Upper lobe of left lung (tissue), 6 donors: Measurements from ENCODE around the gene AKIP1. TPM values are rescaled to one million over a fixed set of nuclear protein-coding genes. Genes with fewer than 3 reads are reported as not detected.
A peak's percentile ranks its signal among the peaks of the same experiment; 100 is the strongest.

Experiments
- ATAC-seq, 2 donors: fragments of 200-7000 bp; cut with Tn5 transposase; one replicate each; pipeline ENCODE4 v1.9.1; 2022; ENCODE audit warnings: mild to moderate bottlenecking in 2 of 2, moderate library complexity in 2 of 2; ENCODE audit not compliant: low FRiP score in 2 of 2
- DNase-seq, 2 donors: peaks; one replicate each; pipeline ENCODE4 v3.0.0-alpha.2; 2019 to 2020
- H3K27ac ChIP-seq, 4 donors: fragments of 200-600 bp; sonication (generic); one replicate each; pipeline ENCODE4 v1.5.1; 2016 to 2019
- H3K27me3 ChIP-seq, 4 donors: fragments of 200-600 bp; sonication (generic); one replicate each; pipeline ENCODE4 v1.5.1; 2017 to 2019
- H3K36me3 ChIP-seq, 4 donors: fragments of 200-600 bp; sonication (generic); one replicate each; pipeline ENCODE4 v1.5.1; 2016 to 2019
- H3K4me1 ChIP-seq, 4 donors: fragments of 200-600 bp; sonication (generic); one replicate each; pipeline ENCODE4 v1.5.1; 2018 to 2019
- H3K4me3 ChIP-seq, 4 donors: fragments of 200-600 bp; sonication (generic); one replicate each; pipeline ENCODE4 v1.5.1; 2017 to 2019; ENCODE audit warnings: mild to moderate bottlenecking in 2 of 4, moderate library complexity in 1 of 4
- H3K9me3 ChIP-seq, 4 donors: fragments of 200-600 bp; sonication (generic); one replicate each; pipeline ENCODE4 v1.5.1; 2018 to 2019
- EP300 ChIP-seq, 4 donors: sonication (generic); formaldehyde crosslinking; IDR thresholded peaks; one replicate each; pipeline ENCODE4 v1.5.1; 2017; ENCODE audit warnings: antibody characterized with exemption in 4 of 4, control low read depth in 2 of 4
- POLR2A ChIP-seq, 4 donors: fragments of 450-650 bp; IDR thresholded peaks; one replicate each; pipeline ENCODE4 v1.5.1; 2016 to 2017; ENCODE audit warnings: antibody characterized with exemption in 4 of 4, mild to moderate bottlenecking in 2 of 4
- POLR2AphosphoS5 ChIP-seq, 2 donors: sonication (generic); formaldehyde crosslinking; IDR thresholded peaks; one replicate each; pipeline ENCODE4 v1.5.1; 2017; ENCODE audit warnings: antibody characterized with exemption in 2 of 2
- WGBS, 2 donors: methylation state at CpG; one replicate each; pipeline ENCODE4 v1.1.5; 2017 to 2018; 5-methylcytosine and 5-hydroxymethylcytosine counted together
- small RNA-seq, 4 donors: library from RNA; depleted of rRNA; stranded (forward); fragments of <200 nt; gene quantifications; one replicate each; pipeline ENCODE3, GENCODE V24; 2016
- total RNA-seq, 6 donors: library from RNA; depleted of rRNA in 4 of 6; stranded (reverse); fragments of >200 nt in 4 of 6; gene quantifications; one replicate each; pipeline versions ENCODE4 v1.1.0 to v1.2.1, GENCODE V29; 2016 to 2021
- TF ChIP-seq, protein P1 (sequence below), 6 experiments: fragments of 450-650 bp in 4 of 6; fragments of 200-600 bp in 2 of 6; sonication (generic) in 2 of 6; IDR thresholded peaks; one replicate each; pipeline ENCODE4 v1.5.1; 2016 to 2019; ENCODE audit warnings: antibody characterized with exemption in 6 of 6
- donor health status: DM: no; HTN: no; CAD: no; lungs with moderate emphysema.
- donor health status: DM: no; HTN: yes; CAD: no; lungs with severe emphysema.

The AKIP1 gene
- total RNA-seq, 6 donors from 2014 or later = 17.4 to 31.8 (median 23.1) TPM

DNA sequence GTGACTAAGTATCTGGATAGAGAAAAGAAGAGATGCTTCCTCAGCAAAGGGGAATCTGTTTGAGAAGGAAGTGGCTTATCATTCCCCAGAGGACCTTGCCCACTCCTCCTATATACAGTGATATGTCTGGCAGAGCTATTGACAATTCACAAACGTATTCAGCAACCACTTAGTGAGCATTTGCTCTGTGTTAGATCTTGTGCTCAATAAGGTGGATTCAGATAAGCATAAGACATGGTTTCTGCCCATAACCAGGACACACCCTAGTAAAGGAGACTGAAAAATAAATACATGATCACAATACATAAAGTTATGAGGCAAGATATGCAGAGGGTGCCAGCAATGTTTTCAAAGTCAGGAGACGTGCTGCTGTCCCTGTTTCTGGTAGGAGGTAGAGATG, 51.9 kb downstream of the AKIP1 start:
- peaks cover 0 to 4% (median 0%) of the 10 kb centered on the region in 4 donors for H3K36me3 ChIP-seq
- peak overlapping the region in 3 of 4 donors; percentile 94 to 98 (median 96) for H3K27ac ChIP-seq
- DNase-seq = no peak
- peaks cover 34 to 45% (median 37%) of the 10 kb centered on the region in 4 donors for H3K4me1 ChIP-seq
- H3K9me3 ChIP-seq = no peaks in the 10 kb centered on the region
- 16 to 25% methylated on average over 2 of the region's 2 CpGs for WGBS, 2 donors
- H3K4me3 ChIP-seq = peak overlapping the region in 2 of 4 donors; percentile 78 to 81
- no peak for ATAC-seq
- no peaks in the 10 kb centered on the region for H3K27me3 ChIP-seq
- TF ChIP-seq EP300 (IDR thresholded peaks at IDR 0.05) (no peak), POLR2AphosphoS5 (IDR thresholded peaks at IDR 0.05) (no peak), POLR2A (IDR thresholded peaks at IDR 0.05) (no peak)
- TF ChIP-seq, protein P1, sequence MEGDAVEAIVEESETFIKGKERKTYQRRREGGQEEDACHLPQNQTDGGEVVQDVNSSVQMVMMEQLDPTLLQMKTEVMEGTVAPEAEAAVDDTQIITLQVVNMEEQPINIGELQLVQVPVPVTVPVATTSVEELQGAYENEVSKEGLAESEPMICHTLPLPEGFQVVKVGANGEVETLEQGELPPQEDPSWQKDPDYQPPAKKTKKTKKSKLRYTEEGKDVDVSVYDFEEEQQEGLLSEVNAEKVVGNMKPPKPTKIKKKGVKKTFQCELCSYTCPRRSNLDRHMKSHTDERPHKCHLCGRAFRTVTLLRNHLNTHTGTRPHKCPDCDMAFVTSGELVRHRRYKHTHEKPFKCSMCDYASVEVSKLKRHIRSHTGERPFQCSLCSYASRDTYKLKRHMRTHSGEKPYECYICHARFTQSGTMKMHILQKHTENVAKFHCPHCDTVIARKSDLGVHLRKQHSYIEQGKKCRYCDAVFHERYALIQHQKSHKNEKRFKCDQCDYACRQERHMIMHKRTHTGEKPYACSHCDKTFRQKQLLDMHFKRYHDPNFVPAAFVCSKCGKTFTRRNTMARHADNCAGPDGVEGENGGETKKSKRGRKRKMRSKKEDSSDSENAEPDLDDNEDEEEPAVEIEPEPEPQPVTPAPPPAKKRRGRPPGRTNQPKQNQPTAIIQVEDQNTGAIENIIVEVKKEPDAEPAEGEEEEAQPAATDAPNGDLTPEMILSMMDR (IDR thresholded peaks at IDR 0.05) = no peak

DNA sequence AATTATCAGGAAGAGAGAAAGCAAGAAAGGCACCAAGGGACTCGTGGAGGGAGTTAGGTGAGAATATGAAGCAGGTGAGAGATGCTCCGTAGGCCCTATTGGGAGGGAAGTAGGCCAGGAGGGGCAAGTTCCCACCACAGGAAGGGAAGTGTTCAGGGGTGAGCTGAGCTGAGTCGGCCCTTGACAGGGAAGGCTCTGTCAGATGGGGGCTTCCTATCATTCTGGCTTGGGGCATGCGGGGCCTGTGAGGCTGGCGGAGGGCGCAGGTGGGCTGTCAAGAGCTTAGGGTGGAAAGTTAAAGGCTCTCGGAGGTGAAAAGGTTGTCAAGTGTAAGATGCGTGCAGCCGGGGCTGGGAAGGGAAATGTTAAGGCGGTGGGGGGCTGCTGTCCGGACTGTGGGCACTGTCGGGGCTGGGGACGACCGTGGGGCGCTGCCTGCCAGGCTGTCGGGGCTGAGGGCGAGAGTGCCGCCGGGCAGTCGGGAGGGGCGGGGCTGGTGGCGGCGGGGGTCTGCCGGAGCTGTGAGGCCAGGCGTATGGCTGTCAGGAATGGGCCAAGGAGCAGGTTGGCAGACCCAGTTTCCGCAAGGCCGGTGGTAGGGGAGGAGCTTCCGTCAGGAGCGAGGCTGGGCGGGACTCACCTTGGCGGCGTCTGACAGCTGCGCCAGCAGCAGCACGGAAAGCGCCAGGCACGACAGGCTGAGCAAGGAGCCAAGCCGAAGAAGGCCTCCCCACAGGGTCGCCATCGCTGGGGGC, 52.8 kb downstream of the AKIP1 start:
- 3 to 6% methylated on average over 19 to 33 of the region's 39 CpGs for WGBS, 2 donors
- ATAC-seq = peak; percentile 80 to 85
- Histone ChIP-seq H3K27me3 (no peaks in the 10 kb centered on the region), H3K4me3 (peak overlapping the region; percentile 72 to 95 (median 80)), H3K36me3 (peaks cover 0 to 4% (median 0%) of the 10 kb centered on the region in 4 donors), H3K4me1 (peaks cover 34 to 45% (median 36%) of the 10 kb centered on the region in 4 donors), H3K9me3 (no peaks in the 10 kb centered on the region), H3K27ac (peak overlapping the region; percentile 94 to 98 (median 96))
- DNase-seq = peak in 1 of 2 donors; percentile 91
- TF ChIP-seq, protein P1 (IDR thresholded peaks at IDR 0.05) = no peak
- no peak for TF ChIP-seq POLR2AphosphoS5 (IDR thresholded peaks at IDR 0.05)
- no peak for TF ChIP-seq POLR2A (IDR thresholded peaks at IDR 0.05)
- TF ChIP-seq EP300 (IDR thresholded peaks at IDR 0.05) = no peak

DNA sequence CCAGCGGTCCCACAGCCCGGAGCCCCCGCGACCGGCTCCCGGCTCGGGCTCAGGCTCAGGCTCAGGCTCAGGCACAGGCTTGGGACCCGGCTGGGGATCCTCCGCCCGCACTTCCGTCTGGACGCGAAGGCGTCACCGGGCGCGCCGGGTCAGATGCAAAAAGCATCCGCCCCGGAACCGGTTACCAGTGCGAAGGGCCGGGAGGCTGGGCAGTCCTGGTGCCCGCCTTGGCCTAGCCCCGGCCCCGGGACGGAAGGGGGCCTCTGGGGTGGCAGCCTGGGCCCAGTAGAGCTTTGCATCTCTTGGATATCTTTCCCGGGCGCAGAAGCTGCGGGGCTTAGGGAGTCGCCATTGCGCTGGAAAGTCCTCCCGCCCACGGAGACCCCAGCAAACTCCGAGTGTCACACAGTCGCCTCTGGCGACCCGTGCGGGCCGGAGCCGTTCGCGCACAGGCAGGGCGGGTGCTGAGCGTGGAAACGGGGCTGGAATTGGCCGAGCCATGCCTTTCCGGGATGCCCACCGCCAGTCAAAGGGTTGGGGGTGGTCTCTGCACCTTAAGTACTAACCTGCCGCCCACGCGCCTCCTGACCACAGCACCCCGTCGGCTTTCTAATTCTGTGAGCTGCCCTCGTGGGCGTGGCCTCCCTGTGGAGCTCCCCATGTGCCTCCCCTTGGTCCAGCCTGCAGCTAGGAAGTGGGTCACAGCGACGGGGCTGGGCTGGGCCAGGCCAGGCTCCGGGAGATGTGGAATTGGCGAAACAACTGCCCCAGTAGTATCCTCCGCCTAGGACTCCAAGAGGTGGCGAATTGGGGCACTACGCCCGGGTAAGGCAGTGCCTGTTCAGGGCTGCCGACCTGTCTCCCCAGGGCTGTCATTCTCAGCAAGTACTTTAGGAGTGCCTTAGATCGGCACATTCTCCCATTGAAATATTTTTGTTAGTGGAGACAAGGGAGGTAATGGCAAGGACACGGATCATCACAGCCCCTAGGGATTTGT, 53.6 kb downstream of the AKIP1 start, which contains the start of gene TMEM9B:
TMEM9B (minus strand) TSS at position 119 of the 997 bp plus-strand sequence. CDS start 129 bp downstream, outside the sequence.
- Histone ChIP-seq H3K27ac (peak within 1 kb of the TSS; percentile 94 to 98 (median 96)), H3K4me3 (peak within 1 kb of the TSS; percentile 72 to 95 (median 80)), H3K27me3 (no peaks in the 10 kb centered on the region), H3K4me1 (peaks cover 27 to 40% (median 30%) of the 10 kb centered on the region in 4 donors), H3K36me3 (peaks cover 0 to 4% (median 0%) of the 10 kb centered on the region in 4 donors), H3K9me3 (no peaks in the 10 kb centered on the region)
- 1 to 2% methylated on average over 6 to 33 of the region's 67 CpGs for WGBS, 2 donors
- ATAC-seq (peak; percentile 97 to 98), DNase-seq (peak; percentile 94 to 97)
- TF ChIP-seq POLR2AphosphoS5 (IDR thresholded peaks at IDR 0.05) (peak; percentile 89 to 92), POLR2A (IDR thresholded peaks at IDR 0.05) (peak in 3 of 4 donors; percentile 78 to 96 (median 92)), EP300 (IDR thresholded peaks at IDR 0.05) (no peak)
- TF ChIP-seq, protein P1 (IDR thresholded peaks at IDR 0.05) = peak in 2 of 6 experiments; percentile 15 to 17

- TF ChIP-seq, protein P1 (IDR thresholded peaks at IDR 0.05) = no peak
- no peak for TF ChIP-seq POLR2AphosphoS5 (IDR thresholded peaks at IDR 0.05)
- no peak for TF ChIP-seq POLR2A (IDR thresholded peaks at IDR 0.05)
- TF ChIP-seq EP300 (IDR thresholded peaks at IDR 0.05) = no peak
- Histone ChIP-seq H3K36me3 (peaks cover 0 to under 1% (median 0%) of the 10 kb centered on the region in 4 donors), H3K27ac (no peak overlapping the region), H3K4me1 (peaks cover 15 to 24% (median 19%) of the 10 kb centered on the region in 4 donors), H3K27me3 (no peaks in the 10 kb centered on the region), H3K4me3 (no peak overlapping the region), H3K9me3 (no peaks in the 10 kb centered on the region)
- DNase-seq = no peak
- 83 to 88% methylated on average over 8 of the region's 8 CpGs for WGBS, 2 donors
- no peak for ATAC-seq
Measured at GRCh38 chr11:8967184-8967583, 56.2 kb downstream of the AKIP1 start.

Small RNA genes lying within 50 kb of the gene (small RNA-seq; reads per million reads assigned to genes)
- gene RF00019 = 0 reads per million in 4 donors

Other genes with a start within 250 kb of the AKIP1 start
- 100 to 1,000 TPM in 1 of 6 donors, 10 to 100 TPM in 3, 1 to 10 TPM in 2; 4.9 to 126 (median 11.2) TPM for gene TRIM66, start 228.5 kb upstream of the AKIP1 start, total RNA-seq
- gene RPL27A, start 228.4 kb upstream of the AKIP1 start, total RNA-seq = 1,000 to 10,000 TPM in 1 of 6 donors, 100 to 1,000 TPM in 5; 652 to 1,317 (median 861) TPM
- 10 to 100 TPM in 2 of 6 donors, 1 to 10 TPM in 3, not detected in 1; 4.3 to 13.6 (median 7.8) TPM for gene C11orf16, start 21.8 kb downstream of the AKIP1 start, total RNA-seq
- not detected for gene ASCL3, start 31.8 kb downstream of the AKIP1 start, total RNA-seq
- 10 to 100 TPM; 23.0 to 86.6 (median 56.0) TPM for gene TMEM9B, start 53.3 kb downstream of the AKIP1 start, total RNA-seq
- gene NRIP3, start 92.8 kb downstream of the AKIP1 start, total RNA-seq = 1 to 10 TPM in 2 of 6 donors, under 1 TPM in 4; under 0.01 to 5.5 (median 0.87) TPM
- 1 to 10 TPM; 2.2 to 8.4 (median 4.4) TPM for gene SCUBE2, start 180.4 kb downstream of the AKIP1 start, total RNA-seq